ENCODE data around the gene CDC42EP3. TPM values are rescaled to one million over a fixed set of nuclear protein-coding genes. Genes with fewer than 3 reads are reported as not detected.

Gene CDC42EP3
- total RNA-seq, 4 donors from 2014 or later: 0.57 to 16.2 (median 9.9) TPM

DNA sequence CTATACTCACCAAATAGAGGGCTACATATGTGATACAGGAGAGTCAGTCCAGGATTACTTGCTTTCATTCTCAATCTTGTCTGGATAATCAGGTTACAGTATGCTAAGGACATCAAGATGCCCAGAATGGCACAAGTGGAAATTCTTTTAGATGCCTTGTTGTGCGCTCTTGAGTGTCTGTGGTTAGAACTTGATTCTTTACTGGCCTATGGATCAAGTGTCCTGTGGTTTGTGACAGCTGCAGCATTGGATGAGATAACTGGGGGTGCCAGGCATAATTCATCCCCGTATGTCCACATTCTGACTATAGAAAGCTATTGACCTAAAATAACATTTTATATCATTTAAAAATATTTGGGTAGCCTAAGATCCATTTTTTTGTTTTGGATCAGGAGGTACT, 40.1 kb downstream of the CDC42EP3 start:
- TF ChIP-seq, protein P1, sequence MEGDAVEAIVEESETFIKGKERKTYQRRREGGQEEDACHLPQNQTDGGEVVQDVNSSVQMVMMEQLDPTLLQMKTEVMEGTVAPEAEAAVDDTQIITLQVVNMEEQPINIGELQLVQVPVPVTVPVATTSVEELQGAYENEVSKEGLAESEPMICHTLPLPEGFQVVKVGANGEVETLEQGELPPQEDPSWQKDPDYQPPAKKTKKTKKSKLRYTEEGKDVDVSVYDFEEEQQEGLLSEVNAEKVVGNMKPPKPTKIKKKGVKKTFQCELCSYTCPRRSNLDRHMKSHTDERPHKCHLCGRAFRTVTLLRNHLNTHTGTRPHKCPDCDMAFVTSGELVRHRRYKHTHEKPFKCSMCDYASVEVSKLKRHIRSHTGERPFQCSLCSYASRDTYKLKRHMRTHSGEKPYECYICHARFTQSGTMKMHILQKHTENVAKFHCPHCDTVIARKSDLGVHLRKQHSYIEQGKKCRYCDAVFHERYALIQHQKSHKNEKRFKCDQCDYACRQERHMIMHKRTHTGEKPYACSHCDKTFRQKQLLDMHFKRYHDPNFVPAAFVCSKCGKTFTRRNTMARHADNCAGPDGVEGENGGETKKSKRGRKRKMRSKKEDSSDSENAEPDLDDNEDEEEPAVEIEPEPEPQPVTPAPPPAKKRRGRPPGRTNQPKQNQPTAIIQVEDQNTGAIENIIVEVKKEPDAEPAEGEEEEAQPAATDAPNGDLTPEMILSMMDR (IDR thresholded peaks at IDR 0.05): no peak
- TF ChIP-seq POLR2A (IDR thresholded peaks at IDR 0.05): no peak
- WGBS, 2 donors: 94 to 95% methylated on average over 2 of the region's 2 CpGs
- H3K27me3 ChIP-seq: no peaks in the 10 kb centered on the region
- no peaks in the 10 kb centered on the region for H3K36me3 ChIP-seq
- intact Hi-C loops (cut with DNase I): no loop called here
- DNase-seq: no peak
- H3K9me3 ChIP-seq: no peaks in the 10 kb centered on the region
- H3K4me3 ChIP-seq: no peak overlapping the region
- H3K4me1 ChIP-seq: peaks cover 0 to 20% (median 6%) of the 10 kb centered on the region in 3 donors
- H3K27ac ChIP-seq: no peak overlapping the region

DNA sequence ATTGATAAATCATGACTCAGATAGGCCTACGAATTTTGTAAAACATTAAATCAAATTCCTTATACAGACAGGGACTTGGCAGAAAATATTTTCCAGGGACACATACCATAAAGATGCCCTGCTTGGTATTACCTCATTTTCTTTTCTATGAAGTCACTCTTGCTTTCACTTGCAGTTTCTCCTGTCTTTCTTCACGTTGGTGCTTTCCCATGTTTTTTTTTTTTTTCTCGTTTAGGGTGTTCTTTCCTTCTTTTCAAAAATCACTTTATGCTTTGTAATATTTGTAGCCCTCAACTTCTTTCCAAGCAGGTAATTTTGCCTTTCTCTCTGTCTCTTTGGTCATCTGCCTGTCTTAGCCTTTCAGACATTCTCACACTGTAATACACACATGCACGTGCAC, 40.7 kb downstream of the CDC42EP3 start:
- 50 to 58% methylated on average over 4 of the region's 4 CpGs for WGBS, 2 donors
- no peaks in the 10 kb centered on the region for H3K27me3 ChIP-seq
- peaks cover 0 to 20% (median 8%) of the 10 kb centered on the region in 3 donors for H3K4me1 ChIP-seq
- intact Hi-C loops (cut with DNase I): no loop called here
- H3K4me3 ChIP-seq: no peak overlapping the region
- no peaks in the 10 kb centered on the region for H3K9me3 ChIP-seq
- H3K36me3 ChIP-seq: no peaks in the 10 kb centered on the region
- no peak overlapping the region for H3K27ac ChIP-seq
- no peak for DNase-seq
- TF ChIP-seq, protein P1 (IDR thresholded peaks at IDR 0.05): no peak
- no peak for TF ChIP-seq POLR2A (IDR thresholded peaks at IDR 0.05)

DNA sequence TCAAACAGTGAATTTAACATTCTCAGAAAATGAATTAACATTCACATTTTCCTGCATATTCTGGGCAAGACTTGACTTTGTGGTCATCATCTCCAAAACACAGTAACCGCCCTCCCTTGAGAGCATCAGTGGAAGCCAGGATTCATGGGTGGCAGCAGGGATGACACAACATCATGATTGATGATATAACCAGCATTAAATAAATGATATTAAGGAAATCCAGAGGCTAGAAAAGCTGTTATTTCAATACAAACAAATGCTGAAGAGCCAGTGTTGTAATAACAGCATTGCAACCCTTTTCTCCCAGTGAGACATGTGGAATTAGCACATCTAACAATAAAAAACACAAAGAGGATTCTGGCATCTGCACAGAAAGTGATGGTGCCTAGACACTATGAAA, 41.1 kb downstream of the CDC42EP3 start:
- Histone ChIP-seq H3K36me3 (no peaks in the 10 kb centered on the region), H3K9me3 (no peaks in the 10 kb centered on the region), H3K4me1 (peaks cover 0 to 20% (median 11%) of the 10 kb centered on the region in 3 donors), H3K27ac (no peak overlapping the region), H3K27me3 (no peaks in the 10 kb centered on the region), H3K4me3 (no peak overlapping the region)
- intact Hi-C loops (cut with DNase I): no loop called here
- TF ChIP-seq, protein P1 (IDR thresholded peaks at IDR 0.05): no peak
- TF ChIP-seq POLR2A (IDR thresholded peaks at IDR 0.05): no peak
- WGBS, 2 donors: 71 to 100% methylated on average over 1 of the region's 1 CpG
- no peak for DNase-seq

DNA sequence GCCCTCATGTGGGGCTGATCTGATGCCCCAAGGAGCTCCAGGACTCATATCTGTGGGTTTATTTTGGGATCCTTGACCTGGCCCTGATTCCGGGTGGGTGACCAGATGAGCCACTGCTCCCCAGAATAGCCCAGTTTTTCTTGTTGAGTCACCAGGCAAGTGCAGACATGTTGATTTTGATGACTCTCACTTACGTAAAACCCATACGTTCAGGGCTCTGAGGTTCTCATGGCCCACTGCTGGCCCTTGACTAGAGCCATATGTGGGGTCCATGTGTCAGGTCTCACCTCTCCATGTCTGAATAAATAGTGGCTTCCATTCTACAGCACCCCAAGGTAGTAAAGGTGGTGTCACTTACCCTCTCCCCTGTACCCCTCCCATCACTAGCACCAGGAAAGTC, 41.9 kb downstream of the CDC42EP3 start:
- Histone ChIP-seq H3K4me1 (peaks cover 0 to 20% (median 14%) of the 10 kb centered on the region in 3 donors), H3K9me3 (no peaks in the 10 kb centered on the region), H3K4me3 (no peak overlapping the region), H3K27ac (no peak overlapping the region), H3K36me3 (no peaks in the 10 kb centered on the region), H3K27me3 (no peaks in the 10 kb centered on the region)
- DNase-seq: no peak
- intact Hi-C loops (cut with DNase I): no loop called here
- WGBS, 2 donors: 17 to 57% methylated on average over 1 to 2 of the region's 3 CpGs
- TF ChIP-seq POLR2A (IDR thresholded peaks at IDR 0.05): no peak

GRCh38 chr2:37627710-37628109, 43.7 kb downstream of the CDC42EP3 start:
- TF ChIP-seq POLR2A (IDR thresholded peaks at IDR 0.05): no peak
- TF ChIP-seq, protein P1 (IDR thresholded peaks at IDR 0.05): no peak
- Histone ChIP-seq H3K27me3 (no peaks in the 10 kb centered on the region), H3K4me3 (no peak overlapping the region), H3K4me1 (peaks cover 0 to 31% (median 14%) of the 10 kb centered on the region in 3 donors), H3K36me3 (no peaks in the 10 kb centered on the region), H3K27ac (no peak overlapping the region), H3K9me3 (no peaks in the 10 kb centered on the region)
- intact Hi-C loops (cut with DNase I): no loop called here
- DNase-seq: no peak

All from esophagus squamous epithelium (tissue), 5 donors.